HEK293 (cell line): ENCODE results near the gene EPHA6.

ENCODE experiments used
- CTCF ChIA-PET: fragments of 350-600 bp; formaldehyde crosslinking; extraction: SDS; loops from one replicate; lab custom pipeline; 2021; ENCODE audit warnings: antibody characterized with exemption; lab: Yijun Ruan, JAX
- POLR2A ChIA-PET: fragments of 300-600 bp; formaldehyde crosslinking; extraction: SDS; loops from one replicate; lab custom pipeline; 2020; ENCODE audit warnings: antibody characterized with exemption, inconsistent platforms; lab: Yijun Ruan, JAX
- H3K27ac ChIP-seq: fragments of 200-500 bp; sonication (Bioruptor generic); 2 replicates; pipeline ENCODE4 v1.5.1; 2014; ENCODE audit warnings: low read depth, low read length, control low read depth, inconsistent platforms; ENCODE audit errors: extremely low read depth
- H3K36me3 ChIP-seq, 2 experiments: fragments of 200-500 bp in 1 of 2; sonication (Bioruptor generic) in 1 of 2; 1 replicate in 1 of 2; 2 replicates in 1 of 2; pipeline ENCODE4 v1.5.1; 2014 to 2017; ENCODE audit warnings: inconsistent platforms in 2 of 2, low read length in 2 of 2; ENCODE audit not compliant: control insufficient read depth in 2 of 2, insufficient read depth in 1 of 2
- H3K4me1 ChIP-seq: fragments of 200-500 bp; sonication (Bioruptor generic); 2 replicates; pipeline ENCODE4 v1.5.1; 2014; ENCODE audit warnings: mild to moderate bottlenecking, low read length, inconsistent platforms; ENCODE audit not compliant: control insufficient read depth, insufficient read depth
- H3K4me3 ChIP-seq: 2 replicates; pipeline ENCODE4 v1.5.1; 2011; ENCODE audit warnings: low read depth, mild to moderate bottlenecking, control low read depth, low read length, moderate library complexity
- H3K9me3 ChIP-seq: fragments of 200-500 bp; sonication (Bioruptor generic); 2 replicates; pipeline ENCODE4 v1.5.1; 2014; ENCODE audit warnings: low read depth, low read length, inconsistent platforms; ENCODE audit not compliant: control insufficient read depth, insufficient read depth
- INSM2 ChIP-seq: fragments of 450-650 bp; formaldehyde crosslinking; IDR thresholded peaks from 2 replicates; pipeline ENCODE4 v1.5.1; 2016; ENCODE audit warnings: missing biosample characterization, missing genetic modification characterization
- PBX3 ChIP-seq: sonication (generic); formaldehyde crosslinking; IDR thresholded peaks from 2 replicates; pipeline ENCODE4 v1.8.1; 2022; ENCODE audit warnings: mild to moderate bottlenecking, moderate library complexity, missing genetic modification reagents
- REPIN1 ChIP-seq: fragments of 450-650 bp; formaldehyde crosslinking; IDR thresholded peaks from 2 replicates; pipeline ENCODE4 v1.5.1; 2017; ENCODE audit warnings: missing biosample characterization, missing genetic modification characterization, low read depth
- YY2 ChIP-seq: fragments of 450-650 bp; formaldehyde crosslinking; IDR thresholded peaks from 2 replicates; pipeline ENCODE4 v1.5.1; 2016; ENCODE audit warnings: missing biosample characterization, missing genetic modification characterization
- ZFP37 ChIP-seq: fragments of 450-650 bp; formaldehyde crosslinking; IDR thresholded peaks from 2 replicates; pipeline ENCODE4 v1.5.1; 2016; ENCODE audit warnings: missing biosample characterization, missing genetic modification characterization
- ZNF132 ChIP-seq: fragments of 450-650 bp; formaldehyde crosslinking; IDR thresholded peaks from 2 replicates; pipeline ENCODE4 v1.5.1; 2017; ENCODE audit warnings: missing biosample characterization, missing genetic modification characterization, borderline replicate concordance
- ZNF26 ChIP-seq: fragments of 450-650 bp; formaldehyde crosslinking; IDR thresholded peaks from 2 replicates; pipeline ENCODE4 v1.5.1; 2016; ENCODE audit warnings: missing biosample characterization, missing genetic modification characterization
- ZNF335 ChIP-seq: fragments of 450-650 bp; formaldehyde crosslinking; conservative IDR thresholded peaks from 2 replicates; pipeline ENCODE4 v1.5.1; 2016; ENCODE audit warnings: missing biosample characterization, missing genetic modification characterization
- ZNF341 ChIP-seq: fragments of 450-650 bp; formaldehyde crosslinking; IDR thresholded peaks from 2 replicates; pipeline ENCODE4; 2016; ENCODE audit warnings: low read depth, missing biosample characterization, missing genetic modification characterization
- ZNF510 ChIP-seq: fragments of 450-650 bp; formaldehyde crosslinking; IDR thresholded peaks from 2 replicates; pipeline ENCODE4 v1.5.1; 2018; ENCODE audit warnings: mild to moderate bottlenecking, missing genetic modification characterization, missing biosample characterization; ENCODE audit not compliant: insufficient replicate concordance
- ZNF518A ChIP-seq: fragments of 450-650 bp; formaldehyde crosslinking; conservative IDR thresholded peaks from 2 replicates; pipeline ENCODE4 v1.5.1; 2016; ENCODE audit warnings: low read depth, missing biosample characterization, missing genetic modification characterization
- ZNF530 ChIP-seq: fragments of 450-650 bp; formaldehyde crosslinking; IDR thresholded peaks from 2 replicates; pipeline ENCODE4 v1.5.1; 2016; ENCODE audit warnings: low read depth, missing biosample characterization, missing genetic modification characterization
- ZNF664 ChIP-seq: fragments of 450-650 bp; formaldehyde crosslinking; IDR thresholded peaks from 2 replicates; pipeline ENCODE4 v1.5.1; 2016; ENCODE audit warnings: missing biosample characterization, missing genetic modification characterization
- ZNF792 ChIP-seq: fragments of 450-650 bp; formaldehyde crosslinking; IDR thresholded peaks from 2 replicates; pipeline ENCODE4 v1.5.1; 2016; ENCODE audit warnings: missing biosample characterization, missing genetic modification characterization
- TF ChIP-seq, protein P1 (sequence below): fragments of 450-650 bp; formaldehyde crosslinking; IDR thresholded peaks from 2 replicates; pipeline ENCODE4 v1.5.1; 2017; ENCODE audit warnings: missing biosample characterization, missing genetic modification characterization
- TF ChIP-seq, protein P2 (sequence below): fragments of 450-650 bp; IDR thresholded peaks from 2 replicates; pipeline ENCODE4 v1.5.1; 2018; ENCODE audit warnings: missing biosample characterization, mild to moderate bottlenecking, missing genetic modification characterization
- TF ChIP-seq, protein P3 (sequence below): fragments of 450-650 bp; formaldehyde crosslinking; IDR thresholded peaks from 2 replicates; pipeline ENCODE4 v1.5.1; 2016; ENCODE audit warnings: missing biosample characterization, missing genetic modification characterization
- TF ChIP-seq, protein P4 (sequence below): fragments of 450-650 bp; formaldehyde crosslinking; IDR thresholded peaks from 2 replicates; pipeline ENCODE4 v1.5.1; 2016; ENCODE audit warnings: missing biosample characterization, missing genetic modification characterization

EPHA6 gene

DNA sequence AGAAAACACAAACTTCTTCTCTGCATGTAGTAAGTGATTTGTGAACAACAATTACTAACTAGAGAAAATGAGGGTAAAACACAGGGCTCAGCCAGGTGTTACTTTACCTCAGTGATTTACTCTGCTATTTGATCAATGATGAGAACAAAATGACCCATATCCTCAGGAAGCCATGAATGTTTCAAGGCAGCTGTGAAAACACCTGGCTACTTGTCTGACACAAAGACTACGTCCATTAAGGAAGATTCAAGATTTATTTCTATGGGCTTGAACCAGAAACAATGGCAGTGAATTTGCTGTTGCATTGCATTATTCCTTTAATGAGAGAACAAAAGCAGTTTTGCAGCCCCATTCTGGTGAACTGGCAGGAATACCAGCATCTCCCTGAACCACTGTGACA, 575.5 kb downstream of the EPHA6 start:
- Histone ChIP-seq H3K27ac (no peak overlapping the region), H3K36me3 (no peaks in the 10 kb centered on the region), H3K4me1 (no peaks in the 10 kb centered on the region), H3K9me3 (no peaks in the 10 kb centered on the region)
- CTCF ChIA-PET: no interaction called here
- no peak for TF ChIP-seq ZNF335 (tag by site-specific recombination)
- no peak for TF ChIP-seq ZFP37
- no peak for TF ChIP-seq ZNF341
- no peak for TF ChIP-seq ZNF510
- TF ChIP-seq, all 188 proteins: peak for 0
- POLR2A ChIA-PET: no interaction called here
- H3K4me3 ChIP-seq: no peak overlapping the region

- Histone ChIP-seq H3K9me3 (no peaks in the 10 kb centered on the region), H3K4me3 (no peak overlapping the region), H3K4me1 (no peaks in the 10 kb centered on the region), H3K27ac (no peak overlapping the region), H3K36me3 (no peaks in the 10 kb centered on the region)
- no peak for TF ChIP-seq ZNF518A (tag by site-specific recombination)
- ChIA-PET CTCF (no interaction called here), POLR2A (no interaction called here)
Observed at GRCh38 chr3:97391167-97391566, 576.8 kb downstream of the EPHA6 start.

- ChIA-PET CTCF (no interaction called here), POLR2A (no interaction called here)
- Histone ChIP-seq H3K4me3 (no peak overlapping the region), H3K9me3 (no peaks in the 10 kb centered on the region), H3K4me1 (no peaks in the 10 kb centered on the region), H3K27ac (no peak overlapping the region), H3K36me3 (no peaks in the 10 kb centered on the region)
- no peak for TF ChIP-seq ZNF26 (tag by site-specific recombination)
- no peak for TF ChIP-seq PBX3 (CRISPR knock-in tag)
- no peak for TF ChIP-seq REPIN1 (tag by site-specific recombination)
- no peak for TF ChIP-seq INSM2
- TF ChIP-seq ZNF132 (tag by site-specific recombination): no peak
- no peak for TF ChIP-seq ZNF664 (tag by site-specific recombination)
- TF ChIP-seq ZNF792: no peak
- no peak for TF ChIP-seq ZNF530
- TF ChIP-seq, protein P1, sequence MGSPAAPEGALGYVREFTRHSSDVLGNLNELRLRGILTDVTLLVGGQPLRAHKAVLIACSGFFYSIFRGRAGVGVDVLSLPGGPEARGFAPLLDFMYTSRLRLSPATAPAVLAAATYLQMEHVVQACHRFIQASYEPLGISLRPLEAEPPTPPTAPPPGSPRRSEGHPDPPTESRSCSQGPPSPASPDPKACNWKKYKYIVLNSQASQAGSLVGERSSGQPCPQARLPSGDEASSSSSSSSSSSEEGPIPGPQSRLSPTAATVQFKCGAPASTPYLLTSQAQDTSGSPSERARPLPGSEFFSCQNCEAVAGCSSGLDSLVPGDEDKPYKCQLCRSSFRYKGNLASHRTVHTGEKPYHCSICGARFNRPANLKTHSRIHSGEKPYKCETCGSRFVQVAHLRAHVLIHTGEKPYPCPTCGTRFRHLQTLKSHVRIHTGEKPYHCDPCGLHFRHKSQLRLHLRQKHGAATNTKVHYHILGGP: no peak
- TF ChIP-seq, protein P2, sequence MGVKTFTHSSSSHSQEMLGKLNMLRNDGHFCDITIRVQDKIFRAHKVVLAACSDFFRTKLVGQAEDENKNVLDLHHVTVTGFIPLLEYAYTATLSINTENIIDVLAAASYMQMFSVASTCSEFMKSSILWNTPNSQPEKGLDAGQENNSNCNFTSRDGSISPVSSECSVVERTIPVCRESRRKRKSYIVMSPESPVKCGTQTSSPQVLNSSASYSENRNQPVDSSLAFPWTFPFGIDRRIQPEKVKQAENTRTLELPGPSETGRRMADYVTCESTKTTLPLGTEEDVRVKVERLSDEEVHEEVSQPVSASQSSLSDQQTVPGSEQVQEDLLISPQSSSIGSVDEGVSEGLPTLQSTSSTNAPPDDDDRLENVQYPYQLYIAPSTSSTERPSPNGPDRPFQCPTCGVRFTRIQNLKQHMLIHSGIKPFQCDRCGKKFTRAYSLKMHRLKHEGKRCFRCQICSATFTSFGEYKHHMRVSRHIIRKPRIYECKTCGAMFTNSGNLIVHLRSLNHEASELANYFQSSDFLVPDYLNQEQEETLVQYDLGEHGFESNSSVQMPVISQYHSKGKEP (tag by site-specific recombination): no peak
- TF ChIP-seq, protein P3, sequence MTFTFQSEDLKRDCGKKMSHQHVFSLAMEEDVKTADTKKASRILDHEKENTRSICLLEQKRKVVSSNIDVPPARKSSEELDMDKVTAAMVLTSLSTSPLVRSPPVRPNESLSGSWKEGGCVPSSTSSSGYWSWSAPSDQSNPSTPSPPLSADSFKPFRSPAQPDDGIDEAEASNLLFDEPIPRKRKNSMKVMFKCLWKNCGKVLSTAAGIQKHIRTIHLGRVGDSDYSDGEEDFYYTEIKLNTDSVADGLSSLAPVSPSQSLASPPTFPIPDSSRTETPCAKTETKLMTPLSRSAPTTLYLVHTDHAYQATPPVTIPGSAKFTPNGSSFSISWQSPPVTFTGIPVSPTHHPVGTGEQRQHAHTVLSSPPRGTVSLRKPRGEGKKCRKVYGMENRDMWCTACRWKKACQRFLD (tag by site-specific recombination): no peak
- TF ChIP-seq, protein P4, sequence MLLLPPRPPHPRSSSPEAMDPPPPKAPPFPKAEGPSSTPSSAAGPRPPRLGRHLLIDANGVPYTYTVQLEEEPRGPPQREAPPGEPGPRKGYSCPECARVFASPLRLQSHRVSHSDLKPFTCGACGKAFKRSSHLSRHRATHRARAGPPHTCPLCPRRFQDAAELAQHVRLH (tag by site-specific recombination): no peak
- TF ChIP-seq YY2: no peak
Observed at GRCh38 chr3:97409612-97410011, 595.2 kb downstream of the EPHA6 start.
